Naive thymus-derived CD8-positive, alpha-beta T cell (primary cell): ENCODE results near the gene CALHM3. TPM values are rescaled to one million over a fixed set of nuclear protein-coding genes. Genes with fewer than 3 reads are reported as not detected.

Experiments used
- ATAC-seq, 2 donors: fragments of 150-1000 bp; cut with Tn5 transposase in 1 of 2; sonication (Bioruptor Pico), chemical (Tn5 transposase) in 1 of 2; 1 replicate in 1 of 2; 2 replicates in 1 of 2; pipeline ENCODE4 v1.10.0; 2021; ENCODE audit warnings: mild to moderate bottlenecking in 2 of 2, moderate library complexity in 2 of 2
- POLR2A ChIA-PET: fragments of 350-600 bp; sonication (Branson Sonifier 250); formaldehyde crosslinking; loops from one replicate; lab custom pipeline; 2021; ENCODE audit warnings: antibody characterized with exemption; lab: Charles Lee
- DNase-seq, 10 donors: peaks; one replicate each; pipeline versions ENCODE4 v3.0.0 to v3.0.0-alpha.2; 2020 to 2022
- H3K27ac Mint-ChIP-seq, 10 donors: one replicate each; pipeline ENCODE4 v1.8.0; 2020 to 2022; ENCODE audit warnings: mild to moderate bottlenecking in 10 of 10, mixed read lengths in 10 of 10, moderate library complexity in 4 of 10, inconsistent platforms in 1 of 10
- H3K27me3 Mint-ChIP-seq, 5 donors: one replicate each; pipeline ENCODE4 v1.8.0; 2021 to 2022; ENCODE audit warnings: mixed read lengths in 5 of 5
- H3K36me3 Mint-ChIP-seq, 3 donors: one replicate each; pipeline ENCODE4 v1.8.0; 2020 to 2022; ENCODE audit warnings: mixed read lengths in 3 of 3, mild to moderate bottlenecking in 2 of 3, inconsistent platforms in 1 of 3
- H3K4me1 Mint-ChIP-seq, 4 donors: one replicate each; pipeline ENCODE4 v1.8.0; 2021 to 2022; ENCODE audit warnings: mixed read lengths in 4 of 4
- H3K4me3 Mint-ChIP-seq, 10 donors: one replicate each; pipeline ENCODE4 v1.8.0; 2020 to 2022; ENCODE audit warnings: mild to moderate bottlenecking in 10 of 10, mixed read lengths in 10 of 10, moderate library complexity in 6 of 10, inconsistent platforms in 1 of 10
- H3K9me3 Mint-ChIP-seq, 9 donors: one replicate each; pipeline ENCODE4 v1.8.0; 2020 to 2022; ENCODE audit warnings: mixed read lengths in 9 of 9, mild to moderate bottlenecking in 3 of 9, inconsistent platforms in 1 of 9, moderate library complexity in 1 of 9
- polyA plus RNA-seq, 3 donors: library from polyadenylated mRNA; unstranded; fragments of 300-500 nt; fragmentation: Illumina TruSeq; gene quantifications; one replicate each; pipeline ENCODE4 v1.2.3, GENCODE V29; 2021
- total RNA-seq, 8 experiments: library from RNA in 2 of 8; stranded (reverse) in 2 of 8; gene quantifications; one replicate each; pipeline ENCODE4 v1.2.3 and lab custom pipeline; 2021 to 2026

Gene CALHM3
- total and polyA plus RNA-seq, 5 experiments from 2014 or later = not detected

GRCh38 chr10:103465411-103466179, 13.4 kb downstream of the CALHM3 start:
- Mint-ChIP-seq H3K36me3 (no peaks in the 10 kb centered on the region), H3K4me1 (peaks cover 11 to 28% (median 17%) of the 10 kb centered on the region in 4 donors), H3K27me3 (no peaks in the 10 kb centered on the region), H3K9me3 (peaks cover 0 to 1% (median 0%) of the 10 kb centered on the region in 9 donors), H3K4me3 (no peak overlapping the region), H3K27ac (peak overlapping the region in 2 of 10 donors; percentile 43 to 46)
- POLR2A ChIA-PET = interaction anchor here (1.4 kb wide), 1 partner anchor 14 kb away, joined by 7 read pairs; the partner anchor contains the start of gene CALHM2
- ATAC-seq = no peak
- DNase-seq = peak in 1 of 10 donors; percentile 21

- ATAC-seq (no peak), DNase-seq (no peak)
- no peak overlapping the region for H3K4me3 Mint-ChIP-seq
- peaks cover 0 to 1% (median 0%) of the 10 kb centered on the region in 9 donors for H3K9me3 Mint-ChIP-seq
- H3K4me1 Mint-ChIP-seq = peaks cover 0 to 23% (median 8%) of the 10 kb centered on the region in 4 donors
- H3K27ac Mint-ChIP-seq = no peak overlapping the region
- H3K27me3 Mint-ChIP-seq = no peaks in the 10 kb centered on the region
- H3K36me3 Mint-ChIP-seq = no peaks in the 10 kb centered on the region
- POLR2A ChIA-PET = interaction anchor here (1.4 kb wide), 1 partner anchor 12 kb away, joined by 3 read pairs; the partner anchor contains the start of gene CALHM2
Observed at GRCh38 chr10:103463499-103463898, 15.5 kb downstream of the CALHM3 start.

DNA sequence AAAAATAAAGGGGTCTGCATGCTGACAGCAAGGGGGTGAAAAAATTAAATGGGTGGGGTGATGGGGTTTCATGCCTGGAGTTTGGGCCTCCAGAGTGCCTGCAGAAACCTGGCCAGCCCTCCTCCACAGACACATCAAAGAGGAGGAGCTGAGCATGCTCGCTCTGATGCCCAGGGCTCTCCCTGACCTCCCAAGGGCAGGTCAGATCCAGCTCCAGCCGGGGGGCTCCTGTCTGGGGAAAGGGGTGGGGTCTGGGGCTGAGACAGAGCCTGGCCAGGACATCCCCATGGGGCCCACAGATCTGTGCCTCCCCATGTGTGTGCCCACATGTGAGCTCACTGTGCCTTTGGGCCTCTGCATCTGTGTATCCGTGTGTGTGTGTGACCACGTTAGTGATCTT, 19.4 kb downstream of the CALHM3 start:
- POLR2A ChIA-PET = no interaction called here
- Mint-ChIP-seq H3K27ac (peak overlapping the region in 2 of 10 donors; percentile 25 to 28), H3K4me1 (peaks cover 0 to 10% (median 5%) of the 10 kb centered on the region in 4 donors), H3K9me3 (peaks cover 0 to 1% (median 0%) of the 10 kb centered on the region in 9 donors), H3K27me3 (no peaks in the 10 kb centered on the region), H3K36me3 (no peaks in the 10 kb centered on the region), H3K4me3 (peak overlapping the region in 2 of 10 donors; percentile 62 to 75)
- DNase-seq = no peak
- ATAC-seq = no peak

GRCh38 chr10:103458720-103459119, 20.3 kb downstream of the CALHM3 start, which contains the start of gene CALHM1:
CALHM1 (minus strand) TSS chr10:103458900; CDS start chr10:103458751, 149 bp downstream.
- Mint-ChIP-seq H3K36me3 (no peaks in the 10 kb centered on the region), H3K9me3 (no peaks in the 10 kb centered on the region), H3K4me3 (peak within 1 kb of the TSS in 3 of 10 donors; percentile 15 to 18 (median 18)), H3K4me1 (peaks cover 2 to 13% (median 6%) of the 10 kb centered on the region in 4 donors), H3K27ac (peak within 1 kb of the TSS in 2 of 10 donors; percentile 48 to 62), H3K27me3 (no peaks in the 10 kb centered on the region)
- no peak for DNase-seq
- POLR2A ChIA-PET = no interaction called here
- ATAC-seq = no peak

DNA sequence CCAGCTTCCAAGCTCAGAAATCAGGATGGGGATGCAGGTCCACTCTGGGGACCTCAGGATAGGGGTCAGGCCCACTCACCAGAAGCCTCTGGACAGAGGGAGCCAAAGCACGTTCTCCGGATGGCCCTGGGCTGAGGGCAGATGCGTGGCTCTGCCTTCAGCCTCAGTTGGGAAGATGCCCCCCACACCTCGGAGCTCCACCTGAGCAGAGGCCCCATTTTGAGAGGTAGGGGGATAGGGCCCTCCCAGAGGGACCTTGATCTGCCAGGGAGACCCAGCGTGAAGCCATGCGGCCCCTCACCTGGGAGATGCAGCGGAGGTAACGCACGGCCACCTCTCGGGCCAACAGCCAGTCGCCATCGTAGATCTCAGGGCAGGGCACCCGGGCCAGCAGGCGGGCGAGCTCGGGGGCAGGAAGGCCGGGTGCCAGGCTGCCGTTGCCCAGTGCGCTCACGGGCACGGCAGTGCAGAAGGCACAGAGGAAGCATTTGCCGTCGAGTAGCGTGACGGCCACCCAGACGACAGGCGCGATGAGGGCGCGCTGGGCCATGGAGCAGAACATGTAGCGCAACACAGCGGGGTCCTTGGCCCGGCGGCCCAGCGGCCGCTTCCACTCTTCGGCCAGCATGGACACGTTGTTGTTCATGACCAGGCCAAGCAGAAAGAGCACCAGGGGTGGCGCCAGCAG, 21.0 kb downstream of the CALHM3 start:
- no peaks in the 10 kb centered on the region for H3K9me3 Mint-ChIP-seq
- POLR2A ChIA-PET = interaction anchor here (0.6 kb wide), 1 partner anchor 9 kb away, joined by 3 read pairs; no protein-coding TSS in a partner anchor
- no peaks in the 10 kb centered on the region for H3K27me3 Mint-ChIP-seq
- ATAC-seq (no peak), DNase-seq (no peak)
- no peak overlapping the region for H3K4me3 Mint-ChIP-seq
- H3K4me1 Mint-ChIP-seq = peaks cover 6 to 19% (median 10%) of the 10 kb centered on the region in 4 donors
- H3K27ac Mint-ChIP-seq = no peak overlapping the region
- no peaks in the 10 kb centered on the region for H3K36me3 Mint-ChIP-seq

GRCh38 chr10:103457176-103457712, 21.8 kb downstream of the CALHM3 start:
- Mint-ChIP-seq H3K27me3 (no peaks in the 10 kb centered on the region), H3K27ac (peak overlapping the region in 2 of 10 donors; percentile 52 to 71), H3K4me1 (peaks cover 6 to 24% (median 16%) of the 10 kb centered on the region in 4 donors), H3K9me3 (no peaks in the 10 kb centered on the region), H3K36me3 (no peaks in the 10 kb centered on the region), H3K4me3 (no peak overlapping the region)
- no peak for DNase-seq
- POLR2A ChIA-PET = interaction anchor here (0.6 kb wide), 1 partner anchor 8 kb away, joined by 3 read pairs; no protein-coding TSS in a partner anchor
- no peak for ATAC-seq

GRCh38 chr10:103456074-103456660, 22.9 kb downstream of the CALHM3 start:
- Mint-ChIP-seq H3K4me3 (no peak overlapping the region), H3K4me1 (peaks cover 8 to 29% (median 22%) of the 10 kb centered on the region in 4 donors), H3K36me3 (no peaks in the 10 kb centered on the region), H3K27ac (peak overlapping the region in 2 of 10 donors; percentile 6 to 83), H3K27me3 (no peaks in the 10 kb centered on the region), H3K9me3 (no peaks in the 10 kb centered on the region)
- no peak for ATAC-seq
- DNase-seq = no peak
- POLR2A ChIA-PET = no interaction called here

GRCh38 chr10:103455235-103455634, 23.8 kb downstream of the CALHM3 start:
- Mint-ChIP-seq H3K27ac (no peak overlapping the region), H3K9me3 (no peaks in the 10 kb centered on the region), H3K27me3 (no peaks in the 10 kb centered on the region), H3K4me3 (no peak overlapping the region), H3K36me3 (no peaks in the 10 kb centered on the region), H3K4me1 (peaks cover 13 to 38% (median 32%) of the 10 kb centered on the region in 4 donors)
- no peak for ATAC-seq
- DNase-seq = no peak
- POLR2A ChIA-PET = no interaction called here

GRCh38 chr10:103454026-103454425, 25.0 kb downstream of the CALHM3 start:
- H3K27me3 Mint-ChIP-seq = no peaks in the 10 kb centered on the region
- H3K4me3 Mint-ChIP-seq = peak overlapping the region in 6 of 10 donors; percentile 26 to 92 (median 56)
- POLR2A ChIA-PET = interaction anchor here (0.6 kb wide), 1 partner anchor 1264 kb away, joined by 3 read pairs; no protein-coding TSS in a partner anchor
- H3K9me3 Mint-ChIP-seq = no peaks in the 10 kb centered on the region
- no peak for ATAC-seq
- DNase-seq = no peak
- peaks cover 0 to 10% (median 0%) of the 10 kb centered on the region in 3 donors for H3K36me3 Mint-ChIP-seq
- H3K4me1 Mint-ChIP-seq = peaks cover 22 to 42% (median 41%) of the 10 kb centered on the region in 4 donors
- H3K27ac Mint-ChIP-seq = peak overlapping the region in 7 of 10 donors; percentile 40 to 74 (median 56)

GRCh38 chr10:103452506-103453230, 26.4 kb downstream of the CALHM3 start:
- POLR2A ChIA-PET = interaction anchor here (0.6 to 2.5 kb wide), 11 partner anchors 13 to 1059 kb away, joined by 3 to 18 read pairs (median 4); partner anchors contain the start of genes CNNM2, NEURL1 and TAF5
- Mint-ChIP-seq H3K9me3 (no peaks in the 10 kb centered on the region), H3K4me3 (peak overlapping the region; percentile 82 to 96 (median 90)), H3K27ac (peak overlapping the region in 7 of 10 donors; percentile 48 to 90 (median 69)), H3K27me3 (no peaks in the 10 kb centered on the region), H3K36me3 (peaks cover 0 to 20% (median 0%) of the 10 kb centered on the region in 3 donors), H3K4me1 (peaks cover 26 to 53% (median 50%) of the 10 kb centered on the region in 4 donors)
- DNase-seq (no peak), ATAC-seq (no peak)

GRCh38 chr10:103451831-103452505, 27.1 kb downstream of the CALHM3 start, which contains the start of gene CALHM2:
CALHM2 (minus strand) TSS chr10:103452370; CDS start chr10:103449941, 2,429 bp downstream.
- peak within 1 kb of the TSS; percentile 76 to 94 (median 90) for H3K27ac Mint-ChIP-seq
- peak within 1 kb of the TSS; percentile 85 to 96 (median 90) for H3K4me3 Mint-ChIP-seq
- H3K9me3 Mint-ChIP-seq = no peaks in the 10 kb centered on the region
- DNase-seq (peak in 9 of 10 donors; percentile 10 to 54 (median 43)), ATAC-seq (peak; percentile 74 to 82)
- POLR2A ChIA-PET = interaction anchor here (0.6 to 2.5 kb wide), 13 partner anchors 9 to 1058 kb away, joined by 3 to 18 read pairs (median 3); partner anchors contain the start of genes CNNM2, NEURL1 and TAF5
- peaks cover 0 to 26% (median 0%) of the 10 kb centered on the region in 3 donors for H3K36me3 Mint-ChIP-seq
- H3K27me3 Mint-ChIP-seq = no peaks in the 10 kb centered on the region
- peaks cover 26 to 55% (median 53%) of the 10 kb centered on the region in 4 donors for H3K4me1 Mint-ChIP-seq
